CD14-positive monocyte (primary cell): ENCODE data around the gene SYNDIG1. TPM values are rescaled to one million over a fixed set of nuclear protein-coding genes. Genes with fewer than 3 reads are reported as not detected.

Source experiments
- DNase-seq, 3 donors: peaks; one replicate each; pipeline ENCODE4 v3.0.0-alpha.2; 2011 to 2022
- H2AFZ ChIP-seq: 2 replicates; pipeline ENCODE4 v1.6.0; 2012; ENCODE audit warnings: mild to moderate bottlenecking, low read depth, low read length, inconsistent platforms; ENCODE audit not compliant: insufficient read depth, poor library complexity, severe bottlenecking
- H3K27ac ChIP-seq, 2 donors: 1 replicate in 1 of 2; 2 replicates in 1 of 2; pipeline ENCODE4 v1.5.1; 2012 to 2013; ENCODE audit warnings: low read length in 2 of 2, control low read depth in 1 of 2, inconsistent platforms in 1 of 2, low read depth in 1 of 2, mild to moderate bottlenecking in 1 of 2
- H3K27me3 ChIP-seq, 2 donors: one replicate each; pipeline versions ENCODE4 v1.6.0 to v1.6.1; 2011 to 2013; ENCODE audit warnings: low read length in 2 of 2; ENCODE audit not compliant: control insufficient read depth in 2 of 2, insufficient read depth in 2 of 2
- H3K36me3 ChIP-seq, 2 donors: replicated peaks in 1 of 2; 1 replicate in 1 of 2; 2 replicates in 1 of 2; pipeline versions ENCODE4 v1.5.1 to v1.6.1; 2012 to 2013; ENCODE audit warnings: low read length in 2 of 2, control low read depth in 1 of 2, inconsistent platforms in 1 of 2, mild to moderate bottlenecking in 1 of 2; ENCODE audit not compliant: insufficient read depth in 2 of 2, control insufficient read depth in 1 of 2
- H3K4me1 ChIP-seq, 2 donors: 1 replicate in 1 of 2; 2 replicates in 1 of 2; pipeline versions ENCODE4 v1.5.1 to v1.6.1; 2012 to 2013; ENCODE audit warnings: low read length in 2 of 2, control low read depth in 1 of 2, inconsistent platforms in 1 of 2, mild to moderate bottlenecking in 1 of 2, moderate library complexity in 1 of 2; ENCODE audit not compliant: insufficient read depth in 2 of 2, control insufficient read depth in 1 of 2
- H3K4me2 ChIP-seq: replicated peaks from 2 replicates; pipeline ENCODE3; 2012; ENCODE audit warnings: low read length, moderate library complexity, mild to moderate bottlenecking; ENCODE audit not compliant: poor library complexity, severe bottlenecking; ENCODE audit errors: extremely low read depth
- H3K4me3 ChIP-seq, 3 experiments: fragments of 200-600 bp in 1 of 3; sonication (generic) in 1 of 3; replicated peaks in 1 of 3; 1 replicate in 2 of 3; 2 replicates in 1 of 3; pipeline ENCODE4 v1.5.1; 2011 to 2013; ENCODE audit warnings: low read length in 3 of 3, mild to moderate bottlenecking in 3 of 3, control low read depth in 2 of 3, low read depth in 2 of 3, inconsistent platforms in 1 of 3, moderate library complexity in 1 of 3
- H3K79me2 ChIP-seq: 2 replicates; pipeline ENCODE4 v1.6.0; 2012; ENCODE audit warnings: mild to moderate bottlenecking, control low read depth, inconsistent platforms, low read length, moderate library complexity; ENCODE audit not compliant: insufficient read depth
- H3K9ac ChIP-seq: 2 replicates; pipeline ENCODE4 v1.6.0; 2017; ENCODE audit warnings: low read length, mild to moderate bottlenecking; ENCODE audit not compliant: insufficient read depth, poor library complexity, severe bottlenecking
- H3K9me3 ChIP-seq, 2 donors: replicated peaks in 1 of 2; 1 replicate in 1 of 2; 2 replicates in 1 of 2; pipeline versions ENCODE4 v1.5.1 to v1.6.1; 2012 to 2013; ENCODE audit warnings: low read length in 2 of 2, control low read depth in 1 of 2; ENCODE audit not compliant: control insufficient read depth in 1 of 2, insufficient read depth in 1 of 2
- H4K20me1 ChIP-seq: 2 replicates; pipeline ENCODE4 v1.6.0; 2012; ENCODE audit warnings: mild to moderate bottlenecking, low read length, control low read depth, moderate library complexity; ENCODE audit not compliant: insufficient read depth
- H3K27ac Mint-ChIP-seq, 7 donors: one replicate each; pipeline ENCODE4 v1.8.0; 2020; ENCODE audit warnings: mild to moderate bottlenecking in 7 of 7, mixed read lengths in 7 of 7, moderate library complexity in 6 of 7, inconsistent platforms in 2 of 7
- H3K27me3 Mint-ChIP-seq, 3 donors: one replicate each; pipeline ENCODE4 v1.8.0; 2021 to 2022; ENCODE audit warnings: low read depth in 3 of 3, mild to moderate bottlenecking in 3 of 3, mixed read lengths in 3 of 3, moderate library complexity in 3 of 3, inconsistent platforms in 1 of 3
- H3K36me3 Mint-ChIP-seq, 2 donors: one replicate each; pipeline ENCODE4 v1.8.0; 2020; ENCODE audit warnings: mixed read lengths in 2 of 2, inconsistent platforms in 1 of 2, mild to moderate bottlenecking in 1 of 2
- H3K4me1 Mint-ChIP-seq: one replicate; pipeline ENCODE4 v1.8.0; 2020; ENCODE audit warnings: mild to moderate bottlenecking, mixed read lengths
- H3K4me3 Mint-ChIP-seq, 2 donors: one replicate each; pipeline ENCODE4 v1.8.0; 2020; ENCODE audit warnings: mild to moderate bottlenecking in 2 of 2, mixed read lengths in 2 of 2, moderate library complexity in 1 of 2
- H3K9me3 Mint-ChIP-seq, 7 donors: one replicate each; pipeline ENCODE4 v1.8.0; 2020 to 2022; ENCODE audit warnings: mixed read lengths in 7 of 7, mild to moderate bottlenecking in 6 of 7, moderate library complexity in 6 of 7, inconsistent platforms in 2 of 7
- CTCF ChIP-seq: fragments of 200-600 bp; IDR thresholded peaks from one replicate; pipeline ENCODE4 v1.8.0; 2022; ENCODE audit warnings: antibody characterized with exemption, mild to moderate bottlenecking
- WGBS: methylation state at CpG from one replicate; pipeline ENCODE4 v1.1.5; 2013; ENCODE audit warnings: missing lambda C conversion rate; ENCODE audit not compliant: insufficient coverage; 5-methylcytosine and 5-hydroxymethylcytosine counted together
- intact Hi-C, 2 donors: fragments of 100-400 bp; cut with micrococcal nuclease; formaldehyde crosslinking; loops; one replicate each; pipeline versions ENCODE4 v1.15.0 to v1.15.1; 2023
- polyA plus RNA-seq, 3 donors: library from polyadenylated mRNA; depleted of rRNA in 1 of 3; unstranded in 2 of 3; stranded (reverse) in 1 of 3; fragments of 300-500 nt in 2 of 3; fragments of >200 nt in 1 of 3; fragmentation: Illumina TruSeq in 2 of 3; gene quantifications; 1 replicate in 2 of 3; 2 replicates in 1 of 3; pipeline ENCODE4 v1.2.3, GENCODE V29; 2012 to 2021

The SYNDIG1 gene
- polyA plus RNA-seq, 3 donors: not detected

DNA sequence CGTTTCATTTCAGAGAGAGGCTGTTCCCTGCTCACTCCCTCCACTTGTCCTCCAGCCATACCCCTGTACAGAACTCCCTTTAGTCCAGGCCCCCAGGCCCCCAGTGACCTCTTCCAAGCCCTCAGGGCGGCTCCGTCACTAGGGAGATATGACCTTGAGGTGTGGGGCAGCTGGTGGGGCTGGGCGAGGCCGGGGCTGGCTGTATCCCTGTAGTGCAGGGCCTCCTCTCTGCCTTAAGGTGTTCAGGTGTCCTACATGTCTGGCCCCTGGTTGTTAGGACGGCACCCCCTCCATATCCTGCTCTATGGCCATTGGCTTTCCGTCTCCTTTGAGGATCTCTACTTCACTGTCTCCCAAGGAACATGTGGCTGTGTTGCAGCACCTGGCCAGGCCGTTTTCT, 17.4 kb upstream of the SYNDIG1 start:
- Mint-ChIP-seq H3K36me3 (no peaks in the 10 kb centered on the region), H3K4me3 (no peak overlapping the region), H3K27me3 (peaks cover 2 to 4% (median 3%) of the 10 kb centered on the region in 3 donors), H3K27ac (no peak overlapping the region), H3K9me3 (no peaks in the 10 kb centered on the region), H3K4me1 (peaks cover 3% of the 10 kb centered on the region)
- Histone ChIP-seq H3K4me3 (no peak overlapping the region), H3K9ac (no peak overlapping the region), H2AFZ (no peak overlapping the region), H4K20me1 (no peaks in the 10 kb centered on the region), H3K27ac (no peak overlapping the region), H3K36me3 (no peaks in the 10 kb centered on the region), H3K4me1 (no peaks in the 10 kb centered on the region), H3K4me2 (no peak overlapping the region), H3K79me2 (no peaks in the 10 kb centered on the region), H3K27me3 (no peaks in the 10 kb centered on the region), H3K9me3 (no peaks in the 10 kb centered on the region)
- no peak for TF ChIP-seq CTCF
- WGBS: 90% methylated on average over 5 of the region's 8 CpGs
- no peak for DNase-seq
- intact Hi-C loops: no loop called here

GRCh38 chr20:24452498-24453127, 16.8 kb upstream of the SYNDIG1 start:
- H3K4me1 ChIP-seq: no peaks in the 10 kb centered on the region
- no peak overlapping the region for H3K4me3 Mint-ChIP-seq

More at GRCh38 chr20:24452498-24453127, 16.8 kb upstream of the SYNDIG1 start:
- H3K9me3 ChIP-seq: no peaks in the 10 kb centered on the region
- H3K9me3 Mint-ChIP-seq: peaks cover 0 to 2% (median 0%) of the 10 kb centered on the region in 7 donors
- no peak overlapping the region for H3K9ac ChIP-seq
- 90% methylated on average over 8 of the region's 9 CpGs for WGBS
- no peak overlapping the region for H3K27ac Mint-ChIP-seq
- no peak overlapping the region for H3K4me3 ChIP-seq
- peaks cover 3% of the 10 kb centered on the region for H3K4me1 Mint-ChIP-seq
- H3K4me2 ChIP-seq: no peak overlapping the region
- no peaks in the 10 kb centered on the region for H3K36me3 ChIP-seq
- no peaks in the 10 kb centered on the region for H3K79me2 ChIP-seq
- no peak for TF ChIP-seq CTCF
- no peaks in the 10 kb centered on the region for H3K27me3 ChIP-seq
- intact Hi-C loops: no loop called here
- no peak overlapping the region for H2AFZ ChIP-seq
- H3K27ac ChIP-seq: no peak overlapping the region
- no peaks in the 10 kb centered on the region for H4K20me1 ChIP-seq
- peaks cover under 1 to 4% (median 2%) of the 10 kb centered on the region in 3 donors for H3K27me3 Mint-ChIP-seq
- H3K36me3 Mint-ChIP-seq: no peaks in the 10 kb centered on the region
- DNase-seq: no peak
